ENCODE measurements around the gene SNX8. TPM values are rescaled to one million over a fixed set of nuclear protein-coding genes. Genes with fewer than 3 reads are reported as not detected.

The SNX8 gene
- total and polyA plus RNA-seq, 2 of the 13 experiments (the other 11 are each of a cell fraction or from before 2014, with no cell fraction given), result 20.6 to 45.2 TPM

GRCh38 chr7:2314209-2314955 is at the start of gene SNX8 (continued):
- TF ChIP-seq ZKSCAN5 (CRISPR knock-in tag; IDR thresholded peaks at IDR 0.05), result no peak
- peak; percentile 27; the same call in 1 of the 2 replicates for TF ChIP-seq ZNF574 (CRISPR knock-in tag; IDR thresholded peaks at IDR 0.05)
- TF ChIP-seq THAP9 (CRISPR knock-in tag; IDR thresholded peaks at IDR 0.05; ENCODE audit: borderline replicate concordance), result no peak
- TF ChIP-seq ZSCAN12 (CRISPR knock-in tag; IDR thresholded peaks at IDR 0.05), result no peak
- peak; percentile 15; the same call in 1 of the 2 replicates for TF ChIP-seq GABPA (IDR thresholded peaks at IDR 0.05; ENCODE audit: low read depth, low read length)
- no peak for TF ChIP-seq GABPA (CRISPR knock-in tag; IDR thresholded peaks at IDR 0.05; ENCODE audit: low read depth)
- no peak for TF ChIP-seq XBP1 (CRISPR knock-in tag; IDR thresholded peaks at IDR 0.05)
- TF ChIP-seq CENPT (CRISPR knock-in tag; IDR thresholded peaks at IDR 0.05; ENCODE audit: low read depth), result peak; percentile 61; the same call in 1 of the 2 replicates
- no peak for TF ChIP-seq ZC3H4 (CRISPR knock-in tag; IDR thresholded peaks at IDR 0.05; ENCODE audit: borderline replicate concordance)
- no peak for TF ChIP-seq EP300 (IDR thresholded peaks at IDR 0.05; ENCODE audit: low read depth in 2 of 2, low read length in 2 of 2)
- no peak for TF ChIP-seq EP300 (CRISPR knock-in tag; IDR thresholded peaks at IDR 0.05; ENCODE audit: borderline replicate concordance)
- peak; percentile 51; the same call in 1 of the 2 replicates for TF ChIP-seq ZHX1 (CRISPR knock-in tag; IDR thresholded peaks at IDR 0.05; ENCODE audit: low read depth)
- peak; percentile 13; the same call in 1 of the 2 replicates for TF ChIP-seq THAP11 (CRISPR knock-in tag; IDR thresholded peaks at IDR 0.05)
- no peak for TF ChIP-seq NBN (conservative IDR thresholded peaks at IDR 0.05)
- no peak for TF ChIP-seq ZNF569 (CRISPR knock-in tag; IDR thresholded peaks at IDR 0.05; ENCODE audit: borderline replicate concordance)
- peak; percentile 26; the same call in 1 of the 2 replicates for TF ChIP-seq TBX2 (CRISPR knock-in tag; IDR thresholded peaks at IDR 0.05; ENCODE audit: borderline replicate concordance)
- no peak for TF ChIP-seq CBX2 (IDR thresholded peaks at IDR 0.05; ENCODE audit: low read depth, low read length)
- TF ChIP-seq CBX2 (CRISPR knock-in tag; IDR thresholded peaks at IDR 0.05; ENCODE audit: low read depth), result no peak
- no peak for TF ChIP-seq ZNF777 (CRISPR knock-in tag; IDR thresholded peaks at IDR 0.05)
- no peak for TF ChIP-seq SIX1 (CRISPR knock-in tag; IDR thresholded peaks at IDR 0.05; ENCODE audit: borderline replicate concordance)
- TF ChIP-seq ZNF138 (CRISPR knock-in tag; IDR thresholded peaks at IDR 0.05; ENCODE audit: low read depth), result no peak; the same call in 1 of the 2 replicates
- 0 out of 2 replicates have a peak, but pooled peaks have one; percentile 63 for TF ChIP-seq ADNP (CRISPR knock-in tag; IDR thresholded peaks at IDR 0.05)

All from HepG2 (cell line).